AG04449 (cell line): ENCODE results near the gene SYNGAP1.

Experiments used
- CTCF ChIA-PET: fragments of 350-600 bp; formaldehyde crosslinking; extraction: SDS; loops from one replicate; lab custom pipeline; 2021; ENCODE audit warnings: antibody characterized with exemption; lab: Yijun Ruan, JAX
- POLR2A ChIA-PET: fragments of 400-600, 350-600 bp; formaldehyde crosslinking; extraction: SDS; loops from one replicate; lab custom pipeline; 2020; ENCODE audit warnings: antibody characterized with exemption, inconsistent platforms; lab: Yijun Ruan, JAX
- DNase-seq: peaks from one replicate; pipeline ENCODE4 v3.0.0-alpha.2; 2010; ENCODE audit warnings: low read depth, low spot score
- H3K4me3 ChIP-seq: 2 replicates; pipeline ENCODE4 v1.5.1; 2011; ENCODE audit warnings: low read depth, mild to moderate bottlenecking, control low read depth, low read length
- TF ChIP-seq, protein P1 (sequence below): IDR thresholded peaks from one replicate; pipeline ENCODE4 v1.5.1; 2011; ENCODE audit warnings: mild to moderate bottlenecking, moderate library complexity, low read length, control low read depth, inconsistent platforms; ENCODE audit not compliant: insufficient read depth; ENCODE audit errors: missing control alignments

The SYNGAP1 gene

GRCh38 chr6:33415831-33416230, 4.0 kb upstream of the SYNGAP1 start:
- no peak for DNase-seq
- H3K4me3 ChIP-seq, result peak overlapping the region; percentile 91
- ChIA-PET POLR2A (no interaction called here), CTCF (interaction anchor here (1.1 to 2.3 kb wide), 4 partner anchors 9 to 164 kb away, joined by 3 to 11 read pairs (median 5); partner anchors contain the start of gene BAK1)
- TF ChIP-seq, protein P1, sequence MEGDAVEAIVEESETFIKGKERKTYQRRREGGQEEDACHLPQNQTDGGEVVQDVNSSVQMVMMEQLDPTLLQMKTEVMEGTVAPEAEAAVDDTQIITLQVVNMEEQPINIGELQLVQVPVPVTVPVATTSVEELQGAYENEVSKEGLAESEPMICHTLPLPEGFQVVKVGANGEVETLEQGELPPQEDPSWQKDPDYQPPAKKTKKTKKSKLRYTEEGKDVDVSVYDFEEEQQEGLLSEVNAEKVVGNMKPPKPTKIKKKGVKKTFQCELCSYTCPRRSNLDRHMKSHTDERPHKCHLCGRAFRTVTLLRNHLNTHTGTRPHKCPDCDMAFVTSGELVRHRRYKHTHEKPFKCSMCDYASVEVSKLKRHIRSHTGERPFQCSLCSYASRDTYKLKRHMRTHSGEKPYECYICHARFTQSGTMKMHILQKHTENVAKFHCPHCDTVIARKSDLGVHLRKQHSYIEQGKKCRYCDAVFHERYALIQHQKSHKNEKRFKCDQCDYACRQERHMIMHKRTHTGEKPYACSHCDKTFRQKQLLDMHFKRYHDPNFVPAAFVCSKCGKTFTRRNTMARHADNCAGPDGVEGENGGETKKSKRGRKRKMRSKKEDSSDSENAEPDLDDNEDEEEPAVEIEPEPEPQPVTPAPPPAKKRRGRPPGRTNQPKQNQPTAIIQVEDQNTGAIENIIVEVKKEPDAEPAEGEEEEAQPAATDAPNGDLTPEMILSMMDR, result no peak

- peak overlapping the region; percentile 91 for H3K4me3 ChIP-seq
- TF ChIP-seq, protein P1, result no peak
- ChIA-PET CTCF (interaction anchor here (1.1 to 2.3 kb wide), 4 partner anchors 9 to 163 kb away, joined by 3 to 11 read pairs (median 5); partner anchors contain the start of gene BAK1), POLR2A (interaction anchor here (0.6 kb wide), 1 partner anchor 9 kb away, joined by 4 read pairs; no protein-coding TSS in a partner anchor)
- DNase-seq, result no peak
These were observed 3.3 kb upstream of the SYNGAP1 start for GRCh38 chr6:33416386-33417127.

- TF ChIP-seq, protein P1, result no peak
- ChIA-PET POLR2A (interaction anchor here (0.6 kb wide), 1 partner anchor 9 kb away, joined by 4 read pairs; no protein-coding TSS in a partner anchor), CTCF (interaction anchor here (1.1 to 2.3 kb wide), 5 partner anchors 8 to 162 kb away, joined by 3 to 11 read pairs (median 7); partner anchors contain the start of gene BAK1)
- DNase-seq, result peak; percentile 64
- H3K4me3 ChIP-seq, result peak overlapping the region; percentile 91
These were observed 2.5 kb upstream of the SYNGAP1 start for GRCh38 chr6:33417128-33417902.

- peak within 1 kb of the TSS; percentile 91 for H3K4me3 ChIP-seq
- TF ChIP-seq, protein P1, result no peak
- ChIA-PET CTCF (interaction anchor here (0.8 to 2.1 kb wide), 7 partner anchors 11 to 161 kb away, joined by 3 to 10 read pairs (median 4); no protein-coding TSS in a partner anchor), POLR2A (no interaction called here)
- peak; percentile 98 for DNase-seq
These were observed 1.8 kb upstream of the SYNGAP1 start, which contains the start of gene CUTA for GRCh38 chr6:33417903-33418689. CUTA (minus strand) TSS chr6:33418107; CDS start chr6:33418000, 107 bp downstream.

DNA sequence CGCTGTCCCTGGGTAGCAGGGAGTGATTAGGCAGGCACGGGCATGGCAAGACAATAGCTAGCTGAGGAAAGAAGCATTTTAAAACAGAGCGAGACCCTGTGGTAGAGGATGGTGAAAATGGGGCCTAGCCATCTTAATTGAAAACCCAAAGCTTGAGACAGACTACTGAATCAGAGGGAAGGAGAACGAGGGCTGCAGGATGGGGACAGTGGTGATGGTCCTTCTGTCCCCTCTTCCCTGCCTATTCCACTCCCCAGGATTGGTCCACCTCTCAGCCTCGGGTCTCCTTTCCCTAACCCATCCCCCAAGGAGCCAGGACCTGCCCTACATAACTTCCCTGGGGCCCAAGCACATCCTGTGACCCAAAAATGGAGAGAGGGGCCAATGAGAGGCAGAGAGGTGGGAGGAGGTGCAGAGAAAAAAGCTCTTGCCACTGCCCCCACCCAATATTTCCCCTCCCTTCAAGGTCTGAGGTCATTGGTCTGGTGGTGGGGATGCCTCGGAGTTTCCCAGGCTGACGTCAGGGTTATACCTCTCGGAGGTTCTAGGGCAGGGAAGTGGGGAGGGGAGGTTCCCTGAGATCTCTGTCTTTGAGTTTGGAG, 1.1 kb upstream of the SYNGAP1 start:
- TF ChIP-seq, protein P1, result no peak
- DNase-seq, result no peak
- POLR2A ChIA-PET, result no interaction called here
- H3K4me3 ChIP-seq, result peak overlapping the region; percentile 53
- CTCF ChIA-PET, result interaction anchor here (0.8 to 2.1 kb wide), 9 partner anchors 10 to 160 kb away, joined by 3 to 10 read pairs (median 3); no protein-coding TSS in a partner anchor
